Osteoblast (primary cell): ENCODE results near the gene PRSS33. TPM values are rescaled to one million over a fixed set of nuclear protein-coding genes. Genes with fewer than 3 reads are reported as not detected.

Source experiments
- DNase-seq: peaks from one replicate; pipeline ENCODE4 v3.0.0; 2011; ENCODE audit warnings: low spot score, mixed read lengths; ENCODE audit not compliant: insufficient read length; ENCODE audit errors: missing footprints
- H2AFZ ChIP-seq: 2 replicates; pipeline ENCODE4 v1.6.0; 2011; ENCODE audit warnings: mild to moderate bottlenecking, low read length
- H3K27ac ChIP-seq: 2 replicates; pipeline ENCODE4 v1.5.1; 2011; ENCODE audit warnings: mild to moderate bottlenecking, low read depth, low read length, moderate library complexity
- H3K27me3 ChIP-seq: 2 replicates; pipeline ENCODE4 v1.6.0; 2012; ENCODE audit warnings: mild to moderate bottlenecking, control low read depth, inconsistent platforms, low read length, moderate library complexity; ENCODE audit not compliant: insufficient read depth
- H3K36me3 ChIP-seq: 2 replicates; pipeline ENCODE4 v1.5.1; 2011; ENCODE audit warnings: mild to moderate bottlenecking, low read length, control low read depth, moderate library complexity; ENCODE audit not compliant: insufficient read depth
- H3K4me1 ChIP-seq: 2 replicates; pipeline ENCODE4 v1.5.1; 2011; ENCODE audit warnings: mild to moderate bottlenecking, low read length, control low read depth, moderate library complexity; ENCODE audit not compliant: insufficient read depth
- H3K4me2 ChIP-seq: 2 replicates; pipeline ENCODE4 v1.6.0; 2011; ENCODE audit warnings: mild to moderate bottlenecking, low read length; ENCODE audit not compliant: insufficient read depth
- H3K4me3 ChIP-seq: fragments of 200-600 bp; sonication (generic); 3 replicates; pipeline ENCODE4 v1.5.1; 2012; ENCODE audit warnings: mild to moderate bottlenecking, low read length, inconsistent platforms; ENCODE audit not compliant: insufficient read depth
- H3K79me2 ChIP-seq: 2 replicates; pipeline ENCODE4 v1.6.0; 2012; ENCODE audit warnings: mild to moderate bottlenecking, low read length, control low read depth, inconsistent platforms; ENCODE audit not compliant: insufficient read depth
- H3K9me3 ChIP-seq: 2 replicates; pipeline ENCODE4 v1.5.1; 2011; ENCODE audit warnings: low read depth, low read length, control low read depth
- H4K20me1 ChIP-seq: 2 replicates; pipeline ENCODE4 v1.6.0; 2012; ENCODE audit warnings: mild to moderate bottlenecking, low read length, control low read depth; ENCODE audit not compliant: insufficient read depth
- total RNA-seq: library from RNA; depleted of rRNA; stranded (reverse); fragments of >200 nt; gene quantifications from 2 replicates; pipeline ENCODE4 v1.2.3, GENCODE V29; 2012
- TF ChIP-seq, protein P1 (sequence below): IDR thresholded peaks from 2 replicates; pipeline ENCODE4 v1.5.1; 2011; ENCODE audit warnings: mild to moderate bottlenecking, low read depth, low read length, moderate library complexity; ENCODE audit errors: extremely low read depth

The PRSS33 gene
- total RNA-seq, 1 donor: not detected

DNA sequence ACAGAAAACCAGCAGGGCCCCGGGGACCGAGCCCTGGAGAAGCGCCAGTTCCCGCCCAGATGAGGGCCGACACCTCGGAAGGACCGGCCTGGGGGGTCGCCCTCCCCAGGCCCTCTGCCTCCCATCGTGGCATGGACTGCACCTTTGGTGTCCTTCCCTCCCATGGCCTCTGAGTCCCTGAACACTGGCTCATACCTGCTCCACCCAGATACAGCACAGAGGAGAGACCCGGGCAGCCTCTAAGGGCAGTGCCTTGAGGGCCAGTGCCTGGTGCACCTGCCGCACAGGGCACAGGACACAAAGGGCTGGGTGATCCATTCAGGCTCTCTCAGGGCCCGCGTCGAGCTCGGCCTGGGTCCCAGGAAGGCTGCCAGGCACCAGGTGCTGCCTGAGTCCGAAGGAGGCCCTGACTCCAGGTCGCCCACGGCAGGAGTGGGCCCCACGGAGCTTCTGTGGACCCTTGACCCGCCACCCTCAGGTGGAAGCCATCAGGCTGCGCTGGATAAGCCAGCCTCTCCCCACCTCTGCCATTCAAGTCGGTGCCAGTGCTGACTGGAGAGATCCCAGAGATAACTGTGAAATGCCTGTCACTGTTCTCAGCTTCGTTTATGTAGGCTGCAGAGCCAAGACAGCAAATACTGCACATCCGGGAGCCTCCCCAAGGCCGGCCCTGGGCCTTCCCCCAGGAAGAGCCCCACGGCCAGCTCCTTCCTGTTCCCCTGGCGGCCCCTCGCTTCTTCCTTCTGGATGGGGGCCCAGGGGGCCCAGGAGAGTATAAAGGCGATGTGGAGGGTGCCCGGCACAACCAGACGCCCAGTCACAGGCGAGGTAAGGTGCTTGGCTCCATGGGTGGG lies 42.4 kb upstream of the PRSS33 start, which contains the start of gene ZG16B:
ZG16B (plus strand) TSS at position 803 of the 854 bp plus-strand sequence. CDS start 139 bp downstream, outside the sequence.
- H3K9me3 ChIP-seq: no peaks in the 10 kb centered on the region
- H3K36me3 ChIP-seq: no peaks in the 10 kb centered on the region
- H3K79me2 ChIP-seq: no peaks in the 10 kb centered on the region
- TF ChIP-seq, protein P1, sequence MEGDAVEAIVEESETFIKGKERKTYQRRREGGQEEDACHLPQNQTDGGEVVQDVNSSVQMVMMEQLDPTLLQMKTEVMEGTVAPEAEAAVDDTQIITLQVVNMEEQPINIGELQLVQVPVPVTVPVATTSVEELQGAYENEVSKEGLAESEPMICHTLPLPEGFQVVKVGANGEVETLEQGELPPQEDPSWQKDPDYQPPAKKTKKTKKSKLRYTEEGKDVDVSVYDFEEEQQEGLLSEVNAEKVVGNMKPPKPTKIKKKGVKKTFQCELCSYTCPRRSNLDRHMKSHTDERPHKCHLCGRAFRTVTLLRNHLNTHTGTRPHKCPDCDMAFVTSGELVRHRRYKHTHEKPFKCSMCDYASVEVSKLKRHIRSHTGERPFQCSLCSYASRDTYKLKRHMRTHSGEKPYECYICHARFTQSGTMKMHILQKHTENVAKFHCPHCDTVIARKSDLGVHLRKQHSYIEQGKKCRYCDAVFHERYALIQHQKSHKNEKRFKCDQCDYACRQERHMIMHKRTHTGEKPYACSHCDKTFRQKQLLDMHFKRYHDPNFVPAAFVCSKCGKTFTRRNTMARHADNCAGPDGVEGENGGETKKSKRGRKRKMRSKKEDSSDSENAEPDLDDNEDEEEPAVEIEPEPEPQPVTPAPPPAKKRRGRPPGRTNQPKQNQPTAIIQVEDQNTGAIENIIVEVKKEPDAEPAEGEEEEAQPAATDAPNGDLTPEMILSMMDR: no peak
- no peak within 1 kb of the TSS for H3K27ac ChIP-seq
- DNase-seq: peak; percentile 90
- H2AFZ ChIP-seq: peak within 1 kb of the TSS; percentile 70
- peak within 1 kb of the TSS; percentile 31 for H3K4me2 ChIP-seq
- H4K20me1 ChIP-seq: no peaks in the 10 kb centered on the region
- peaks cover 9% of the 10 kb centered on the region for H3K4me1 ChIP-seq
- H3K4me3 ChIP-seq: peak within 1 kb of the TSS; percentile 28
- peaks cover 41% of the 10 kb centered on the region for H3K27me3 ChIP-seq

DNA sequence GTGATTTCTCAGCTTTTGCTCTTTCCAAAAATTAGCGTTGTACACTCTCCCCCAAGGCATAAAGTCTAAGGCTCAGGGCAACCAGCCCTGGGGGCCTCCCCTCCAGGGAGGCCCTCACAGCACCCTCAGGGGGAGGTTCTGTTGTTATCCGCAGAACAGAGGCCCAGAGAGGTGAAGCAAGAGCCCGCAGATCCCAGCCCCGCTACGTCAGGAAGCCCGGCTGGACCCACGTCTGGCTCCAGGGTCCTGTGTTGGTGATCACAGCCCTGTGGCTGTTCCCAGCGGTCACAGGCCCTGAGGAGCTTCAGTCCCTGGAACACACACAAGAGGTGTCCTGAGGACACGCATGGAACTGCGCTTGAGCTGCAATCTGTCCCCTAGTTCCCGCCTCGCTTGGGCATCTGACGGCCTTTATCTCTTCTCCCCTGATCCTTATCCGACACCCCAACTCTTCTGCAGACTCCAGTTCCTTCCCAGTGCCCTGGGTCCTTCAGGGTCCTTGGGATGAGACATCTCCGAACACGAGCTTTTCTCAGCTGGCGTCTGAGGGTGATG lies 41.6 kb upstream of the PRSS33 start:
- Histone ChIP-seq H4K20me1 (no peaks in the 10 kb centered on the region), H3K27me3 (peaks cover 43% of the 10 kb centered on the region)
- TF ChIP-seq, protein P1: no peak

DNA sequence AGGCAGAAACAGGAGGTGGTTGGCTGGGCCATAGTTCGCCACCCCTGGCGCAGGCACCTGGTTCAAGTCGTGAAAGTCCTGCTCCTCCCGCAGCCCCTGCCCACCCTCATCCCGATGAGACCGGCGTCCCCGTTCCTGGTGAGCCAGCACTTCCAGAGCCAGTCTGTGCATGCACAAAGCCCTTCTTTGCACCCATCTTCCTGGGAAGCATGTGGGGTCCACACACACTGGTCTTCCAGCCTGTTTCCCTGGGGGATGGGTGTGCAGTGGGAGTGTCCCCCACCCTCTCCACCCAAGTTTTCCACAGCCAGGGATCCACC lies 41.1 kb upstream of the PRSS33 start:
- H2AFZ ChIP-seq: no peak overlapping the region
- H3K27me3 ChIP-seq: peaks cover 43% of the 10 kb centered on the region
- TF ChIP-seq, protein P1: no peak
- H4K20me1 ChIP-seq: no peaks in the 10 kb centered on the region
- H3K4me1 ChIP-seq: peaks cover 9% of the 10 kb centered on the region
- no peak overlapping the region for H3K4me3 ChIP-seq
- H3K79me2 ChIP-seq: no peaks in the 10 kb centered on the region
- H3K27ac ChIP-seq: no peak overlapping the region
- no peaks in the 10 kb centered on the region for H3K36me3 ChIP-seq
- no peaks in the 10 kb centered on the region for H3K9me3 ChIP-seq
- H3K4me2 ChIP-seq: no peak overlapping the region
- DNase-seq: no peak

More for the DNA sequence above, 41.6 kb upstream of the PRSS33 start:
- H3K4me1 ChIP-seq: peaks cover 9% of the 10 kb centered on the region
- no peak overlapping the region for H3K4me3 ChIP-seq
- no peaks in the 10 kb centered on the region for H3K36me3 ChIP-seq
- no peak overlapping the region for H3K4me2 ChIP-seq
- H3K79me2 ChIP-seq: no peaks in the 10 kb centered on the region
- H3K27ac ChIP-seq: no peak overlapping the region
- H3K9me3 ChIP-seq: no peaks in the 10 kb centered on the region
- no peak overlapping the region for H2AFZ ChIP-seq
- peak; percentile 65 for DNase-seq

DNA sequence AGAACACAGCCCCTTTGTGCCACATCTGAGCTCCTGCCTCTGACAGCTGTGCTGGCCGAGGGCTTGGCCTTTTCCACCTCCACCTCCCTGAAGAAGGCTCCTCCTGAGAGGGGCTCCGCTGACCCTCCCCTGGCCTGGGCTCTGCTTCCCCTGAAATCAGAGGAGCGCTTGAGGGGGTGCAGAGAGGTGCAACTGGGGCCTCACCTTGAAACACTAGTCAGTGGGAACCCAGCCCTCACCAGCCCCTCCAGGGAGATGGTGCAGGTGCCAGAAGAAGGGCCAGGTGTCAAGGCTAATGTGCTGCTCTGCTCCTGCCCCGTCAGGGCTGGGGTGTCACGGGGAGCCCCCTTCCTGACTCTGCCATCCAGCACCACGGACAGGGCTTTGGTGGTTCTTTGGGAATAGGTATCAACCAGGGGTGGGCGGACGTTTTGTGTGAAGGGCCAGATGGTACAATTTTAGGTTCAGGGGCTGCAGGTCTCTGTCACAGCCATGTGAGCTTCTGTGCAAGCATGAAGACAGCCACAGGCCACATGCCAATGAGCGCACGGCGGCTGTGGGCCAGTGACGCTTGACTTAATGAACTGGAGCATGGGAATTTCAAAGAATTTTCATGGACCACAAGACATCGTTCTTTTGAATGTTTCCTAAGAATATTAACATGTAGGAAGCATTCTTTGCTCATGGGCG lies 40.6 kb upstream of the PRSS33 start:
- Histone ChIP-seq H3K36me3 (no peaks in the 10 kb centered on the region), H3K4me1 (peaks cover 9% of the 10 kb centered on the region), H3K79me2 (no peaks in the 10 kb centered on the region), H3K27me3 (peaks cover 44% of the 10 kb centered on the region), H3K4me2 (no peak overlapping the region), H3K9me3 (no peaks in the 10 kb centered on the region), H3K27ac (no peak overlapping the region), H2AFZ (no peak overlapping the region), H3K4me3 (no peak overlapping the region), H4K20me1 (no peaks in the 10 kb centered on the region)
- TF ChIP-seq, protein P1: no peak
- peak; percentile 74 for DNase-seq
